ENCODE results near the gene PARD3.

PARD3 gene

GRCh38 chr10:34523017-34523767 lies 291.9 kb downstream of the PARD3 start:
- no peak for DNase-seq

DNA sequence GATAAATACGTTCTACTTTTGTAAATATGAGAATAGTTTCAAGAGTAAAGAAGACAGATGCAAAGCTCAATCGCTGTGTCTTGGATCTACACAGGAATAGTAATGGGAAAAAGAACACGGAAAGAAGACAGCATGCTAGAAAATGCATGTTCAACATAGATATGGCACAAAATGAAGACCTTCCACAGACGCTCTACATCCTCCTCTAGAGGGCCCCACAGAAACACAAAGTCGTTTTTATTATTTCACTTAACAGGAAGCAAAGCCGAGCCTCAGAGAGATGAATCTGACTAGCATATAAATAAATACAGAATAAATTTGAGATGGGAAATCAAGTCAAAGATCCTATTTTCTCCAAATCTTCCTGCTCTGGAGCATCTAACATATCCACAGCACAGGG lies 292.6 kb downstream of the PARD3 start:
- no peak for DNase-seq

- no peak for DNase-seq
Observed at GRCh38 chr10:34520510-34520909, 294.6 kb downstream of the PARD3 start.

DNA sequence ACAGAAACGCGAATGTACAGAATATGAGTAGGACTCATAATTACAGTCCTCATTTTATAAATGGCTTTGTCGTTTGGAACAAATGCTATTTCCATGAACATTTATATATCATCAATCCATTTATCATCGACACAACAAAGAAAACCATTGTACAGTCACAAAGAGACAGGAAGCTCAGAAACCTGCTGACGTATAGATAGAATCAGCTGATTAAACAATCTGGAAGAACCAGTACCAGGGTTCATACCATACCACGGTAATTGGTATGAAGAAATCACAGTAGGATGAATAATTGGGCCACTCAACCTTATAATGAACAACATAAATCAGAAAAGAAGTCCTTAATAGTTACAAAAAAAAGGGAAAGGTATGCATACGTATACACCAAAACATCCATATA lies 295.0 kb downstream of the PARD3 start:
- DNase-seq = no peak

DNA sequence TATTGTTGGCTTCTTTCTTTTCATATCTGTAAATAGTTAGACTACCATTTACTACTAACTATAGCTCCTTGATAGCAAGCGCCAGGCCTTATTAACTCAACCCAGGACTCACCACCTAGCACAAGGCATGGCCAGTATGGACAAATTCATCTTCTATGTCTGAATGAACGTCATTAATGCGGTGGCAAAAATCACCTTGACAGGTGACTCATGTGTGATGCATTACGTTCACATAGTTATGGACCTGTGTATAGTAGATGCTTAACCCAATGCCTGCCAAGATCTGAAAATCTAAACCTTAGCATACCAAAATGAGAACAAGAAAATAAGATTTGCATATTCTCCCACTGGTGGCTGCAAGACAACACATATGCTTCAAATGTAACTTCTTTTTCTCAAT lies 300.8 kb downstream of the PARD3 start:
- DNase-seq = no peak

- DNase-seq = no peak
Observed at GRCh38 chr10:34513636-34514035, 301.5 kb downstream of the PARD3 start.

DNA sequence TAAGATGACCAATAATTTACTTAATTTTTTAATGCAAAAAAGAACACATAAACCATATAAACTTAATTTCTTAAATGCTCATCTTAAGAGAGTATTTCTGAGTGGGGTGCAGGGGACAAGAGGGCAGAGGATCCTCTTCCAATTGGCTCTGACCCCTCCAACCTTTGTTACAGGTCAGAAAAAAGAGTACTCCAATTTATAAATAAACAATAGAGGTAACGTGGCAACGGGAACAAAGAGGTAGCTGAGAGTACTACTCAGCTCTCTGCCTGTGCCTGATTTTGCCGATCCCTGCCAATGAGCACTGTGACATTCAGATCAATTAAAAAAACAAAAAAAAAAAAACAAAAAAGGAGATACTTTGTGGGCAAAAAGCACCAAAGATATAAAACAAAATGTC lies 307.9 kb downstream of the PARD3 start:
- DNase-seq = no peak

DNA sequence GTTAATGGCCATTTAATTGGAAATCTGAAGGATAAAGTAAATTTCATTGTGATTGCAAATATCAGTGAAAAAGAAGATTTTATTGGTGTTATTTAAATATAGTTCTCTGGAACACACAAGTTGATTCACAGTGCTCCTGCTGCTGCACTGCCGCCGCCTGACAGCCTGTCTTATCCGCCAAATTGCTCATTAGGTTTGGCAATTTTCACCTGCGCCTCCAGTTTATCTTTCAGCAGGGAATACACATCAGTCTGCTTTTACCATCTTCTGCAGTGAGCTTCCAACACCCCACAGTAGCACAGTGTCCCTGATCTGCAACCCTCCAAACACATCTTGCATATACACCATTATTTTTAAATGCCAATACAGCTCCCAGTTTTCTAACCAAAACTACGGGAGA lies 308.3 kb downstream of the PARD3 start:
- no peak for DNase-seq

- no peak for DNase-seq
Observed at GRCh38 chr10:34505338-34505737, 309.8 kb downstream of the PARD3 start.

DNA sequence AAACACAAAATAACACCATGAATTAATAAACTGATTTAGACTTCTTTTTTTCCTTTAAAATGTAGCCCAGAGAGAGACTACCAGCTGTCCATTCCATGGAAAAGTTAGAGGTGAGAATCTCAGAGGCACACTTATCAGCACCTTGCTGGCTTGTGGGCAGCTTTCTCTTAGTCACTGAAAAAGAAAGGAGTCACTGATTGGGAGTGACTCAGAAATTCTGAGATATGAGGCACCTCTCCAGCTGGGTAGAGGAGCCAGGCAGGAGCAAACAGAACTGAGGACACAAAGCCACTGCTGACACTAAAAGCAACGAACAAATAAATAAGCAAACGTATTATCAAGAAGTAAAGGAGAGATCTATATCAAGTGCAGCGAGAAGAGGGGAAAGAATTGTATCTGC lies 310.6 kb downstream of the PARD3 start:
- DNase-seq = peak; percentile 8

DNA sequence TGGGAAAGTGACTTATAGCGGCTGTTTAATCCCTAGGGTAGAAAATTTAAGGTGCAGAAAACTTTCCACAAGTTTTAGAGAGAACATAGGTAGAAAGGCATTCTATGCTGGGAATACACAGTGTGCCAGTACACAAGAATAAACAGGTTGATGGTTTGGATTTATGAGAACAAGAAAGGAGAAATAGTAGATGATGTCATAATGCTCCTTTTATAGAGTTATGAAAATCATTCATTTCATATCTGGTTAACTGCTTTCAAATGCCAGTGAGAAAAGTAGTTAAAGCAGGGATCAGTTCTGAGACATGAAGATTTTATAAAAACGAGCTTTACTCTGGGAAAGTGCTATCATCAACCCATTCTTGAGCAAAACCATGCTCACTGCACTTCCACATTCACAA lies 311.4 kb downstream of the PARD3 start:
- DNase-seq = no peak

GRCh38 chr10:34499612-34500279 lies 315.4 kb downstream of the PARD3 start:
- no peak for DNase-seq

DNA sequence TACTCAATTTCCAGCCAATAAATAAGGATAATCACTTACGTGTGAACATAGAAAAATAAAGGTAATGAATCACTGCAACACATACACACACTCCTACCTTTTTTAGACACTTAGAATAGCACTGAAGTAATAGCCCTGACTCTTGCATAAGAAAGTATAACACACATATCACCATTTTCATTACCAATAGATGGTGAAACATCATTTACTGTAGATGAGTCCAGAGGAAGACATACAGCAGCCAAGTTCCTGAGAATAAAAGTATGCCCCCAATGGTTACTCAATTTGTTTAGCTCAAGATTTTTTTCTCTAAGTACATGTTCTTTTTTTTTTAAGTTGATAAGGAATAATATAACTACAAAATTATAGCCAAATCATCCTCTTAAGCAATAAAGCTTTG lies 316.3 kb downstream of the PARD3 start:
- DNase-seq = no peak

- DNase-seq = no peak
Observed at GRCh38 chr10:34495938-34496337, 319.2 kb downstream of the PARD3 start.

DNA sequence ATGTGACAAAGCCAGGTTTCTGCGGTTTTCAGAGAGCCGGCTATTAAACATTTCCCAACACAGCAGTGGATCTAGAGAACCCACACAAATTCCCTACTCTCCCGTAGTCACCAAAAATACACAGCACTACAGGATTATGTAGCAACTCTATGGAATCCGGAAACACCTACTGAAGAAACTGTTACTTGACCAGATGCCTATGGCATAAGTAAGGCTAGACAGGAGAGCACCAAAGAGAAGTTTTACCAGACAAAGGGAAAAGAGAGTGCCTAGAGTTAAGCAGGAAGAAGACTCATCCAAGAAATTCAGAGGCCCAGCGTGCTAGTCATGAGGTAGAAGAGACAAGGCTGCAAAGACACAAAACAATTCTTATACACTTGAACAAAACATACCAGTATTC lies 321.1 kb downstream of the PARD3 start:
- no peak for DNase-seq

- no peak for DNase-seq
Observed at GRCh38 chr10:34492081-34492480, 323.0 kb downstream of the PARD3 start.

DNA sequence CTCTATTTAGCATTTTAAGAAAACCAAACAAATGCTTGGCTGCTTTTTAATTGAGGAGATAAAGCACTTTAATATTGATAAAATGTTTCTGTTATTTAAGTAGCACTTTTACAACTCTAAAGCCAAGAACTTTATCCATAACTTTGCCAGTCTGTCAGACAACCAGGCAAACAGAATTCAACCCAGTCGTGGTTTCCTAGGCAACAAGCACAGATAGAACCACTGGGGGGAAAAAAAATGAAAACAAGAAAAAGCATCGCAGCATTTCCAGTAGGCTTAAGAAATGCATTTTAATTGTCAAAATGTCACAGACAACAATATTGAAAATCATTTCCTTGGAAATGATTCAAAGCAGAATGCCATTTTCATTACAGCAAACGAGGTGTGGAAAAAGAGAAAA lies 323.4 kb downstream of the PARD3 start:
- DNase-seq = no peak

DNA sequence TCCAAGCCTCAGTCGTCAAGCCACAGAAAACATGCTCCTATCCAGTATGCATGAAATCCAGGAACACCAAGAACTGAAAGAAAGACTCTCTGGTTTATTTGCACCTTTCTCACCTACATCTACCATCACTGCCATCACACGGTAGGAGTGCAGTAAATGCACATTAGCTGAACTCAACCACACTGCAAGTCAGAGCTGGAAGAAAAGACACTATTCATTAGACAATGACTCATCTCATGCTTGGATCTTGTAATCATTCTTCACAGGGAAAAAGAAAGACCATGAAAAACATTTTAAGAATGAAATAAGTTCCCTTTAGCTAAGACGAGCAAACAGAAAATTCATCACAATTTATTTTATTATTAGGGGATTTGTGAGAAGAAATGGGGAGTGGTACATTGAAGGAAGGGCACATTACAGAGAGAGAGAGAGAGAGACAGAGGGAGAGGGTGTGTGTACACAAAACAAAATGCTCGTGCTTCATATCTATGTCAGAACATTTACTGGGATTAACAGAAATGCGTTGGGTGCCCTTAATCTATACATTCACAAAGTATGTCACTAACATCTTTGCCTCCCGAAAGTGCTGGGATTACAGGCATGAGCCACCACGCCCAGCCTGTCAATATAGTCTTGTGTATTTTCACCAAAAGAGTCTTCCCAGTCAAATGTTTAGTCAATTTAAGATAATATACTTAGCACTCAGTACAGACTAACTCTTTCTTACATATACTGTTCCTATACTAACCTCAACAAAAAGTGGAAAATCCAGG lies 324.9 kb downstream of the PARD3 start:
- DNase-seq = peak; percentile 30

- DNase-seq = no peak
Observed at GRCh38 chr10:34489411-34489810, 325.7 kb downstream of the PARD3 start.

GRCh38 chr10:34488476-34489130 lies 326.5 kb downstream of the PARD3 start:
- no peak for DNase-seq

DNA sequence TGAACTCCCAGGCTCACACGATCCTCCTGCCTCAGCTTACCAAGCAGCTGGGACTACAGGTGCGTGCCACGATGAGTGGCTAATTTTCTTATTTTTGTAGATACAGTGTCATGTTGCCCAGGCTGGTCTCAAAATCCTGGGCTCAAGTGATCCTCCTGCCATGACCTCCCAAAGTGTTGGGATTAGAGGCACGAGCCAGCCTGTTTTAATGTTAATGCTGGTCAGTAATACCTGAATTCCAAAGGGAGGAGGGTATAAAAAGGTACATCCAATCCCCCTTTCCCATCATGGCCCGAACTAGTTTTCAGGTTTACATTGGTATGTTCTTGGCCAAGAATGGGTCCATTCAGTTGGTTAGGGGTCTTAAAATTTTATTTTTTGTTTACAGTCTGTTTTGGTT lies 329.1 kb downstream of the PARD3 start:
- no peak for DNase-seq

GRCh38 chr10:34484164-34484563 lies 330.9 kb downstream of the PARD3 start:
- no peak for DNase-seq

GRCh38 chr10:34480345-34480744 lies 334.8 kb downstream of the PARD3 start:
- no peak for DNase-seq
